HG02943 (cell line): Measurements from ENCODE around the gene COL2A1.

Experiments
- ATAC-seq: cut with Tn5 transposase; IDR thresholded peaks from one replicate; pipeline ENCODE4 v1.9.1; 2021; ENCODE audit warnings: mild to moderate bottlenecking, low read depth, moderate library complexity; ENCODE audit not compliant: unreplicated experiment

The COL2A1 gene

DNA sequence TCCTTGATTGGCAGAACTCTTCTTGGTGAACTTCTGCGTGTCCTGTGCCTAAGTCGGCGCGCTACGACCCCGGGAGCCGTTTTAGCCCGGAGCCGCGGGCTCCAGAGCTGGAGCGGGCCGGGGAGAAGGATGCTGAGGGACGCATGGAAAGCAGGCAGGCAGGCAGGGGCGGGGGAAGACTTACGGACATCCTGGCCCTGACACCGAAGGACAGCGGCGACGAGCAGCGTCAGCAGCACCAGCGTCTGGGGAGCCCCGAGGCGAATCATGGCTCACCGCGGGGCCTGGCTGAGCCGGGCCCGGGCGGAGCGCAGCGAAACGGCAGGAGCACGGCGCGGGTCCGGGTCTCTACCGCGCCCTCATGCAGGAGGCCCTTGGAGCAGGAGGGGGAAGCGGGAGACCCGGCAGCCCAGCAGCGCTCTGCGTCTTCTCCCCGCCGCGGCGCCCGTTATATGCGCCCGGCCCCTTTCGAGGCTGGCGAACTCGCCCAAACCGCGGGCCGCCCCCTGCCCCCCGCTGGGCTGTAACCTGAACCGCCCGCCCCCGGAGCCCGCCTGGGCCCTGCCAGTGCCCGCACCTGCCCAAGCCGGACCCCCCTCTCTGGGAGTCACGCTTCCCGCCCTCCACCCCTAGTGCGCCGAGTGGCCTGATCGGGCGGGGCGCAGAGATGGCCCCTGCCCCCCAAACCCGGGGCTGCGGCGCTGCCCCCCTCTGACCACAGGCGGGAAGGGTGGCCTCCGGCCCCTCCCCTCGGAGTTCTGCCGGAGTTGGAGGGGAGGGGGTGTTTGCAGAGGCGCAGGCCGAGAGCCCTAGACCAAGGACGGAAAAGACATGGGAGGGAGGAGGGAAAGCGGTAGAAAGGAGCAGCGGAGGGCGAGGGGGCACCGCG lies at the start of gene COL2A1:
TSS of gene COL2A1 (minus strand) at position 424 of the 889 bp plus-strand sequence. CDS start at position 269, 155 bp downstream.
- ATAC-seq = no peak

DNA sequence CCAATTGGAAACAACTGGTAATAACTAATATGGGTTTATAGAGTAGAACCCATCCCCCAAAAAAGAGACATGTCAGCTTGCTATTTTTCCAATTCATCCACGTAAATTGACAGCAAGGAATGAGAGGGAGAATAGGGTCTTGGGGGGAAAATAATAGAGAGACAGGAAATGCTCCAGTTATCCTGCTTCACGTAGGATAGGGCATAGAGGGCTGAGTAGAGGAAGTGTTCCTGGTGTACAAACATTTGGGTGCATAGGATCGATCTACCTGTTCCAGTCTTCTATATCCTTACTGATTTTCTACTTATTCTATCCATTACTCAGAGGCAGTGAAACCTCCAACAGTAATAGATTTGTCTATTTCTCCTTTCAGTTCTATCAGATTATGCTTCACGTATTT lies 49.6 kb upstream of the COL2A1 start:
- ATAC-seq = no peak

DNA sequence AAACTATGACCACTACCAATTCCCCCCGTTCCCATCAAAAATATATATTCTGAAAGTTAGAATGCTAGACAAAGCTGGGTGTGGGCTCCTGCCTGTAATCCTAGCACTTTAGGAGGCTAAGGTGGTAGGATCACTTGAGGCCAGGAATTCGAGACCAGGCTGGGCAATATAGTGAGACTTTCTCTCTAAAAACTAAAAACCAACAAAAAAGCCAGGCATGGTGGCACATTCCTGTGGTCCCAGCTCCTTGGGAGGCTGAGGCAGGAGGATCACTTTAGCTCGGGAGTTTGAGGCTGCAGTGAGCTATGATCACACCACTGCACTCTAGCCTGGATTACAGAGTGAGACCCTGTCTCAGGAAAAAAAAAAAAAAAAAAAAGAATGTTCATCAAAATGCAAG lies 48.8 kb upstream of the COL2A1 start:
- no peak for ATAC-seq

DNA sequence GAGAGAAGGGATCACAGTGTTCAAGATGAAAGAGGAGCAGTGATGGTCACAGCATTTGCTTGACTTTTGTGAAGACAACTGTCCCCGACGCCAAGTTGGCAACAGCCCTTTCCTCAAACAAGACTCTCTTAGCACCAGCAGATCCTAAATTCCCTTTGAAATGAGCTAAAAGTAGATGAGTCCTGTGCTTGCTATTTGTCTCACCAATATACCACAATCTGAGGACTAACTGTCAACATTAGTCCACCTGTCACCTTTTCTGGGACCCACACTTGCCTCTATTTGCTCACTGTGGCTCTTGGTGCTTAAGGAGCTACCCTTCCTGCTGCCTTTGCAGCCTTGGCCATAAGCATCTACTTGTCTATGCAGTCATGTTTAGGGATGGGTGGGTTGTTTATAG lies 47.4 kb upstream of the COL2A1 start:
- no peak for ATAC-seq

DNA sequence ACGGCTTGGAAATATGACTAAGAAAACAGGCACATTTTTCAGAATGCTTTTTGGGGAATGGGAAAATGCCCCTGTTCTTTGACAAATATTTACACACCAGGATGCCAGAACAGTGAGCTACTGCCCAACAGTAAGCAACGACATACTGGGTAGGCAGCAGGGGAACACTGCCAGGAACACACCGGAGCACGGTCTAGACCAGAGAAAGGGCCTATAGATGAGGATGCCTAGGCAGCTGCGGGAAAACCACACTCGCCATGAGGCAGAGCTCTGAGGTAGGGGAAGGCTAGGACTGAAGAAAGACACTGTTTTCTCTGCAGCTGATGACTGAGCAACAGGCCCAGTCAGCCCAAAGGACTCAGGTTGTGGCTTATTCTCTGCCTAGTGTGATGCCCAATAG lies 45.9 kb upstream of the COL2A1 start:
- ATAC-seq = no peak

DNA sequence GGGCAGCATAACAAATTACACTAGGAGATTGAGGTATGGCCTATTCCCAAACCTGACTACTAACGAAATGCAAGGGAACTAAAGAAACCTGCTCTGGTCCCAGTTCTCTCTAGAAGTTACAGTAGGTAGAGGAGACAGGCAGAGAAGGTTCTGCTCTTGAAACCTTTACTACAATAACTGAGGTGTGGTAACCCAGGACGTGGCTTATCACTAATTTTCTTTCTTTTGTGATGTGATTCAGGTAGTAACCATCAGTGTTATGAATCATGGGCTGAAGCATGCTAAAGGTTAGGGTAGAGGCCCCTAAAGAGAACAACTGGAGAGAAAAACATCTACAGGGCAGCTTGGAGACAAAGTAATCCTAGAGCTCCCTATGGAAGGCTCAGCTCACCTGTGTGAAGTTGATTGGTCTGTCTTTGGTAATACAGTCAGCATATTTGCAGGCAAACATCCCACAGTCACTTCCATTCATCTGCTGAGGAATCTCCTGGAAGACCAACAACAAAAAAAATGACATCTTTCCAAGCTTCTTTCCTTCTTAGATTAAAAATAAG lies 41.8 kb upstream of the COL2A1 start:
- ATAC-seq = no peak

DNA sequence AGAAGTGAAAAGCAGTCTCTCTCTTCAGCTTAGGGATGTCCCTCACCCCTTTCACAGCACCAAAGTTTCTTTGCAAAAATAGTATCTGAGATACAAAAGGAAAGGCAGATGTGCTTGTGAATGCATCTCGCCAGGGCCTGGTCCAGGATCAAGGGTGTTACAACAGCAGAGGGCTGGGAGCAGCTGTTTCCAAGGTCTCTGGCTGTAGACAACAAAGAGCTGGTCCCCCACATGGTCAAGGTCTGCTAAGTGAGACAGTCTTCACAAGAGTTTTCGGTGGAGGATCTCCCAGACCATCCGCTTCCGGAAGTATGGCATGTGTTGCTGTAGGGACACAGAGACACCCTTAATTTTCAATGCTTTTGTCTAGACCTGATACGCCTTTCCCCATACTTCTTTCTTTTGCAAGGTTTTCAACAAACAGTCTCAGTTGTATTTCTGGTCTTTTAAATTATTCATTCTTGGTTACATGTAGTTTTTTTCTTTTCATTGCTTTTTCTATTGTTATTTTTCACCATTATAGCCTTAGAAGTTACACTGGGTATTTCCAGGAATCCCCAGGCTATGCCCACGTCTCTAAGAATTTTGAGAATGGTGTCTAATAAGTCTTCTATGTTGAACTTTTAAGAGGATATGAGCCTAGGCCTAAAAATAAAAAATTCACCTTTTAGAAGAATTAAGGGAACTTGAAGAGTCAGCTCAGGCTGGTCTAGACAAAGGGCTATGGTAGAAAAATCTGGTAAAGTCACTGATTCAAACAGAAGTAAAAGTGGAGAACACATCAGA lies 41.0 kb upstream of the COL2A1 start:
- no peak for ATAC-seq

DNA sequence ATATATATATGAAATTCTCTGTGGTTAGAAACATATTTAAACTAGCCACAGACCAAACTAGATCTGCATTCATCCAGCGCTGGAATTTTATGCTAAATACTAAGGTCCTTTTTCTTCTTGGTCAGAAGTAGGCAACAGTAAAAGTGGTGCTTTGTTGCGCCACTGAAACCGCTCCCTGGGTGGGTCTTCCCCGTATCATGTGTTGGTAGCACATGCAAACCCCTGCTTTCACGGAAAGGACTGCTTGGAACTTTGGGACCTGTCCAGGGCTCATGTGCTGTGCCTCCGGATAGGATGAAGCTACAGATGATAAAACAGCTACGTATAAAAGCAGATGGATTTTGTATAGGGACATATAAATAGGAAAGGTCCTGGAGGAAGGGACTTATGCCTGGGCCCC lies 40.1 kb upstream of the COL2A1 start:
- ATAC-seq = no peak

DNA sequence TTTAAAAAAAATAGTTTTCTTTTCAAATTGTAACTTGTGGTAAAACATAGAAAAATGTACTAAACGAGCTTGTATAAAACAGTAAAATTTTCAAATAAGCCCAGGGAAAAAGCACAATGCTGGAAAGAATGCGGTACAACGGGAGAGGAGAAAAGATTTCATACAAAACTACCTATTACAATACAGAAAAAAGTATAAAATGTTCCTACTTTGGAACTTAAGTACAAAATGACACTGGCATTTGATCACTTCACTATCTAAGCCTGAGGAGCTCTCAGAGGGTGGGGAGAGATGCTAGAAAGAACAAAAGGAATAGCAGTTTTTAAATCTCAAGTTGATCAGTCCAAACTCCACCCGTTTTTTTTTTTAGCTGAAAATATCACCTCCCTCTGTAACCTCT lies 39.5 kb upstream of the COL2A1 start:
- no peak for ATAC-seq

DNA sequence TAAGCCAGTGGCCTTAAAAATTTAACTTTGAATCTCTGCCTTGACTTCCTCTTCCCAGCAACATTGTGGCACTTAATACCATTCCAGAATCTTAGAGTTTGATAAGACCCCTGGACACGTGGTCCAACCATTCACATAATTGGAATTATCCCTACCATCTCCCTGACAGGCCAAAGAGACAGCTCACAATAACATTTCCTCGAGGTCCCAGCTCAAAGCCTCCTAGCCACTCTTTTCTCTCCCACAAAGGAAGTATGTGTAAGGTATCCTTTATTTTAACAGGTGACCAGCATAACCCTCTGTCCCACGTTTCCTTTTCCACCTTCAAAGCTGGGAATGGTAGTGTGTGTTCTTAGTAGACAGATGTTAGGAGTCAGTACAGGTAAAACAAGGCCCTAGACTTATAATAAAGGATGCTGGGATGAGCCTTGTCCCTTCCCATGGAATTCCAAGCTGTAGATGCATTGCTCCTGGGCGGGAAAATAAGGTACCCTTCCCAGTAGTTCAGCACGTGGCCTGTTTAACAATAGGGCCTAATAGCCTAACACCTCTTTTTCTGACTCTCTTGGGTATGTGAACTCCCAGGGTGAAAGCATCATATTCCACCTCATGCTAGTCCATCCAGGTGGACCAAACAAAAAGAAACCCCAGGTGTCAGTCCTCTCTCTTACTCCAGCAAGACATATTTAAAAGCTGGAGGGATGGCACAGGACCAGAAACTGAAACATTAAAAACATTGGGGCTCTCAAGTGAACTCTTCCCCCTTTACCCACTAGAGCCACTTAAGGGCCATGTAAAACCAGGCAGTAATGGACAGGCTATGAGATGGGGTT lies 37.5 kb upstream of the COL2A1 start:
- ATAC-seq = no peak

DNA sequence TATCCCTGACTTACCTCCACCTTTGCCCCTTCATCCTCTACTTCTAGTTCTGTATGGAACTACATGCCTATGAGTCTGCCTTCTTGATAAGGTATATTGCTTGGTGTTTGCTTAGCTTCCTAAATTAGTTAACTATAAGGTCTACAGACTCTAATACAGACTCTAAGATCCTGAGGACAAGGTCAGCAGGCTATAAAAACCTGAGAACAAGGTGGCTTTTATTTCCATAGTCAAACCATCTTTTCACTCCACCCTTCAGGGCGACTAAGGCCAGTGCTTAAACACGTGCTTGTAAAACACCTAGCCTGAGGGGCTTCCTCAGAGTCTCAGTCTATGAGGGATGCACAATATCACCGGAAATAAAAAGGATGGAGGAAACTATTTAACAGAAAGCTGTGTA lies 36.1 kb upstream of the COL2A1 start:
- ATAC-seq = no peak

DNA sequence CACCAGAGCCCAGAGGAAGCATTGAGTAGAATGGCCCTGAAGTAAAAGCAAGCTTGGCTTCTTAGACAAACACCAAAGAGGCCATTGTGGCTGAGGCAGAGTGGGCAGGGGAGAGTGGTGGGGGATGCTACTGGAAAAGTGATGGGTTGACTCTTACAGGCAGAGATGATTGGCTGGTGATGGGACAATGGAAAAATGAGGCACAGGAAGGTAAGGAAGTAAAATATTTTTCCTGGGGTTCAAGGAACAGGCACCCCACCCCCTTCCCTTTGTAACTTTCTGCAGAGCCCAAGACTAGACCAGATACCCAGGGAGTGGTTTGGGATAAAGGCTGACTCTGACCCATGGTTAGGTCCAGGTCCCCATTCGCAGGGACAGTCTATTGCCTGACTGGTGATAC lies 34.9 kb upstream of the COL2A1 start:
- no peak for ATAC-seq

DNA sequence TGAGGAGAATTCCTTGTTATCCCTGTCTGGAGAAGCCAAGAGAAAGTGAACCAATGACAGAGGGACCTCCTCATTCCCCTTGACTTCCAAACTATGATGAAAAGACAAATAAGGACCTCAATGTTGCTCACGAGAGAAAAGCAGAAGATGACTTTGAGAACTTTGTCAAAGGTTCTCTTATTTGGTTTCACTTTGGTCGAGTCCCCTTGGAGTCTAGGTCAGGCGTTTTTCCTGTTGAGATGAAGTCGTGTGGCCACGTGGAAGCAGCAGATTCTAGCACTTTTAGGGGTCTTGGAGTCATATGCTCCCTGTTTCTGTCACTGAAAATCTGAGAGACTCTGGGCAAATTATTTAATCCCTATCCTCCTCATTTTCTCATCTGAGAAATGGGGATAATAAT lies 33.8 kb upstream of the COL2A1 start:
- no peak for ATAC-seq

DNA sequence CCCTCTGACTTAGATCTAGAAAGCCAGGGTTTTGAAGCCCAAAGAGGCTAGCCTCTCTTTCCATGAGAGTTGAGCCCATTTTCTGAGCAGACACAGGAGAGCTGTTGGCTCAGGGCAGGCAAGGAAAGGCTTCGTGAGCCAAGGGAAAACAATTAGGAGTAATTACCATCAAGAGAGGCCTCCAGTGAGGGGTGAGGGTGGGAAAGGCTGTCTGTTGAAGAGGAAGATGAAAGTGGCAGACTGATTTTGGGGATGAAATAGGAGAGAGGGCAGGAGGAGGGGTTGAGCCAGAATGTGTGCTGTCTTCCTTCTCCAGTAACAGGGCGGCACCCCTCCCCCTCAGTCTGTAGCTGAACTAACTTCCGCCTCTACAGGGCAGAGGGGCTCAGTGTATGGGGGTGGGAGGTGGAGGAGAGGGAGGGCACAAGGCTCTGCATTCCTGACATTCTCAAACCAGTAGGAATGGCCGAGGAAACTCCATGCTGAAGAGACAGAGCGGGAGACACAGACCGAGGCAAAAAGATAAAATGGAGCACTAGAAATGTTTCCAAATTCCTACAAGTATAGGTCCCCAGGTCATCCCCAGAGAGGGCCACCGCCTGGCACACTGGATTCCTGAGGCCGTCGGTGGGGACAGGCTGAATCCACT lies 33.1 kb upstream of the COL2A1 start:
- ATAC-seq = no peak

DNA sequence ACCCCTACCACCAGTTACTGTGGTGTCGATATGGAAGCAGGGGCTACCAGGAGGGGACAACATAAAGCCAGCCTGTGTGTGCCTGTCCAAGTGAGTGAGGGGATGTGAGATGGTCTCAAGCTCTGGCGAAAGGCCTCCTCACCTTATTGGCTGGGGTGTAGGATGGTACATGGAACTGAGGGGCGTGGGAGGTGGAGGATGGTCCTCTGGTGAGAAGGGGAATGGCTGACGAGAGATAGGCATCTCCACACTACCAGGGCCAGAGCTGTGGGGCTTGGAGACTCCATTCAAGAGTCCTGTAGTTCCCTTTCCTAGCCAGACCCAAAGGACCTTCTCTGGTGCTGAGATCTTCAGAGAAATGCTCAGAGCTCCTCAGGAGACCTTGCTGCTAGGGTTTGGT lies 32.5 kb upstream of the COL2A1 start:
- no peak for ATAC-seq

DNA sequence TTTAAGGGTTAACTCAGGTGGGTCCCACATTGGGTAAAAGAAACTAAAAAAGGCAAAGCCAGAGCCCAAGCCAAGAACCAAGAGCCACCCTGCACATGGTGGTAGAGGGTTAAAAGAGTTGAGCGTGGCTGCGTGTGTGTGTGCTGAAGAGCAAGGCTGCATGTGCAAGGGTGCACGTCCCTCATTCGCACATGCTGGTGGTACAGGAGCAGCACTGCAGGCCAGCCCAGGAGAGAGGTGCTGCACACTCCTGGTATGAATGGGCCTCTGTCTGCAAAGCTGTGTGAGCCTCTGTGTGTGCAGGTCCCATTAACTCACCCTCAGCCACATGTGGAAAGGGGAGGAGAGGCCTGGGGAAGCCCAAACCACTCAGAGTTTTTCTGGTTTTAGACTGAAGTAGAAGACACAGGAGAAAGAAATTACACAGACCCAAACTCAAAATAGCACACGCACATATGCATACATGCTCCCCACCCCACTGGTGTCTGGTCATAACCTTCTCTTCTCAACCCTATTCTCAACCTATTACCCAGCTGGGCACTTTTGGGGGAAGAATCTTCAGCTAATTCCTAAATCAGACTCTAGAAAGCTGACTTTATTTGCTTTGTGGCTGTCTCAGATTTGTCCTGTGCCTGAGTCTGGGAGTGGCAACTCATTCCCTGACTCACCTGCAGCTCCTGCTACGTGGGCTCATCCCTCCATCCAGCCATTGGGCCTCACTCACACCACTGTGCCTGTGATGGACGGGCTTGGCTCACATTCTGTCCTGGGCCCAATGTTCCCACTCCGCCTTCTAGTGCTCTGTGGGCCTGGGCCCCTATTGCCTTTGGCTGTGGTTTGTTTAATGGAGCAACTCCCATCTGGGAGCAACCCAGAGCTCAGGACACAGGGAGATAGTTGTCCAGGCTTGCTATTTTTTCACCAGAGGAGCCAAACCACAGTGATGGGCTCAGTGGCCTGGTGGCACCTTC lies 30.8 kb upstream of the COL2A1 start:
- no peak for ATAC-seq

DNA sequence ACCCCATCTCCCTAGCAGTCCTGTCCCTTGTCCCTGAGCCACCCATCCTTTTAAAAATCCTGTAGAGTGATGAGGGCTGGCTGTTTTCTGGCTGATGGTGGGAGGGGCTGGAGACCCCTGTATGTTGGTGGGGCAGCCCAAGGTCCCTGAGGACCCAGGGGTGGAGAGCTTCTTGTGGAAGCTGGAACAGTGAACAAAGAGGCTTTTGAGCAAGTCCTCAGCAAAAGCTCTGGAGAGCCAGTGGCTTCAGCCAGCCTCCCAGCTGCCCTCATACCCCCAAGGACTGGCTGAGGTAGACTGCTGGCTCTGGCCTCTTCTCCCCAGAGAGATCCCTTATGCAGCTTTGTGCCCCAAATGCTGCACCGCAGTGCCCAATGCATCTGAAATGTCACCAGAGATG lies 29.2 kb upstream of the COL2A1 start:
- ATAC-seq = no peak

DNA sequence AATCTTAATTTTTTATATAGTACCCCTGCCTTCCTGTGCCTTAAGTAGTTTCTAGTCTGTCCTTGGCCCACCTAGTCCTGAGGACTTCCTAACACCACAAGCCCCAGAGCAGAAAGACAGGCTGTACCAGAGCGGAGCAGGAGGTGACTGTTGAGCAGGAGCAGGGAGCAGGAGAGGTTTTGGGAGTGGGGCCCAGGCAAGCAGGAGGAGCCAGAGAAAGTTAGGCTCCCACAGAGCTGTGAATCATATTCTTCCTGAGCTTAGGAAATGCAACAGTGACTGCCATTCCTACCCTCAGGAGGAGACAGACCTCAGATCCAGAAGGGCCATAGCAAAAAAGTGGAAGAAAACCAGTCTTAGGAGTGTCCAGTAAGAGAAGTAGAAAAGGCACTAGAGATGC lies 28.3 kb upstream of the COL2A1 start:
- ATAC-seq = no peak
